NB4 (cell line): ENCODE data around the gene EVC2.

Source experiments
- CTCF ChIP-seq: IDR thresholded peaks from one replicate; pipeline ENCODE4 v1.5.1; 2012; ENCODE audit warnings: low read depth, low read length
- MYC ChIP-seq: IDR thresholded peaks from 2 replicates; pipeline ENCODE4 v1.6.1; 2011; ENCODE audit warnings: low read depth, low read length
- POLR2A ChIP-seq: IDR thresholded peaks from 2 replicates; pipeline ENCODE4 v1.6.1; 2011; ENCODE audit warnings: mild to moderate bottlenecking; ENCODE audit not compliant: insufficient read length; ENCODE audit errors: extremely low read depth
- TF ChIP-seq, protein P1 (sequence below): IDR thresholded peaks from 2 replicates; pipeline ENCODE4 v1.6.1; 2011; ENCODE audit warnings: low read depth, low read length

DNA sequence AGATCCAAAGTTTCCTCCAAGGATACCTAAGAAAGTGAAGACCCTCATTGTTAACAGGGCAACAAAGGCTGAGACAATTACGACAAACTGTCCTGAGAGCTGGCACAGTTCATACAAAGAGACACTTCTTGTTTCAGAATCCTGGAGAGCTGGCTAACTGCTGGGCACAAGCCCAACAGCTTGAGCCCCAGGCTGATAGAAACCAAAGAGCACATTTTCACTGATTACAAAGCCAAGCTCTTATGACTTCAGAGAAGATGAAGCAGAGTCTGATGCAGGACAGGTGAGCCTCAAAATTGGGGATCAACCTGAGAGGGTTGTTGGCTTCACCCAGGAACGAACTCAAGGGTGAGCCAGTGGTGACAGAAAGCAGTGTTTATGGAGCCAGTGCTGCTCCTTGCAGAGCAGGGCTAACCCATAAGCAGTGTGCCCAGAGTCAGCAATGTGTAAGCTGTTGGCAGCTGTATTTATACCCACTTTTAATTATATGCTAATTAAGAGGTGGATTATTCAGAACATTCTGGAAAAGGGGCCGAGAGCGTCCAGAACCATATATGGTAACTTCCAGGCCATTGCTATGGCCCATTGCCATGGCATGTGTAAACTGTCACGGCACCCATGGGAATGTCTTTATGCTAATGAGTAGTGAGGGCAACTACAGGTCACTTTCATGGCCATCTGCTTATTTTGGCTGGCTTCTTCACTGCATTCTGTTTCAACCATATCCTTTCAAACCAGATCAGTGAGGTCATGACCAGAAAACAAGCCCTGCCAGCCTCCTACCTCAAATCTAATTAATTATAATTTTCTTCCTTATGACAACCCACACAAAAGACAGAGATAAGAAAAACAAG lies 183.7 kb downstream of the EVC2 start:
- TF ChIP-seq CTCF (no peak), MYC (no peak), POLR2A (no peak)
- TF ChIP-seq, protein P1, sequence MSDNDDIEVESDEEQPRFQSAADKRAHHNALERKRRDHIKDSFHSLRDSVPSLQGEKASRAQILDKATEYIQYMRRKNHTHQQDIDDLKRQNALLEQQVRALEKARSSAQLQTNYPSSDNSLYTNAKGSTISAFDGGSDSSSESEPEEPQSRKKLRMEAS, result no peak
